ENCODE data around the gene TBXAS1. TPM values are rescaled to one million over a fixed set of nuclear protein-coding genes. Genes with fewer than 3 reads are reported as not detected.

Gene TBXAS1
- 51.3 and 53.2 TPM in 2 replicates for polyA plus RNA-seq (2011; rRNA removed)
- 27.7 and 28.2 TPM in 2 replicates for polyA minus RNA-seq (2011; rRNA and poly(A)+ RNA removed)

DNA sequence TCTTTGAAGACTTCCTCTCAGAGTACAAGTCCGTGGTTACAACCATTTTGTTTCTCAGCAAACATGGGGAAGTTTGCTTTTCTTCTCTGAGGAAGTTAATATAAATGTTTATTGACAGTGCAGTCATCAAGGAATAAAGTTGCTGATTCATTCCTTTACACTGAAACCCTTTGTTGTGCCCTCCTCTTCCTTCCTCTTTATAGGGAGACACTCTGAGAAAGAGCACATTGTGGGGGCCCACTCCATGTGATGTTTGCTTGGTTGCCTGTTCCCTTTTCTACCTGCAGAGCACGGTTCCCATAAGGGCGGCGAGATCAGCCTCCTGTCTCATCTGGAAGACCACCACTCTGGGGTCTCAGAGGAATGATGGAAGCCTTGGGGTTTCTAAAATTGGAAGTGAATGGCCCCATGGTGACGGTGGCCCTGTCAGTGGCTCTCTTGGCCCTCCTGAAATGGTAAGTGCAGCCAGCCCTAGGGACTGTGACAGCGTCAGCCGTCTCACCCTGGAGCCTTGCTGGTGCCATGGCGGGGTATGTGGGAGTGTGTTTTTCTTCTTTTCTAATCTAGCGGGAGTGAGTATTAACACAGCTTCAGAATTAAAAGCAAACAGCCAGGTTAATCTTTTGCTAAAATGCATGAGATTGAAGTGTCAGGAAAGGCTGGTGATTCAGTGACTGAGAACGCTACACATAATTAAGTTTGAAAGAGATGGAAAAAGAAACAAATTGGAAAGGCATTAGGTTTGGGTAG, at the start of gene TBXAS1:
Gene TBXAS1 (plus strand): TSS at position 240 of the 750 bp plus-strand sequence. CDS start 127 bp downstream, at position 367.
- H3K27ac ChIP-seq (ENCODE audit: low read depth, low read length) = peak within 1 kb of the TSS; percentile 74
- ChIA-PET CTCF (interaction anchor here (2.0 kb wide), 1 partner anchor 227 kb away, joined by 4 read pairs; no protein-coding TSS in a partner anchor), POLR2A (no interaction called here)
- H3K4me3 ChIP-seq (ENCODE audit: low read depth, low read length) = peak within 1 kb of the TSS; percentile 25
- no peak for DNase-seq (ENCODE audit: low read depth, low spot score)
- TF ChIP-seq, protein P1, sequence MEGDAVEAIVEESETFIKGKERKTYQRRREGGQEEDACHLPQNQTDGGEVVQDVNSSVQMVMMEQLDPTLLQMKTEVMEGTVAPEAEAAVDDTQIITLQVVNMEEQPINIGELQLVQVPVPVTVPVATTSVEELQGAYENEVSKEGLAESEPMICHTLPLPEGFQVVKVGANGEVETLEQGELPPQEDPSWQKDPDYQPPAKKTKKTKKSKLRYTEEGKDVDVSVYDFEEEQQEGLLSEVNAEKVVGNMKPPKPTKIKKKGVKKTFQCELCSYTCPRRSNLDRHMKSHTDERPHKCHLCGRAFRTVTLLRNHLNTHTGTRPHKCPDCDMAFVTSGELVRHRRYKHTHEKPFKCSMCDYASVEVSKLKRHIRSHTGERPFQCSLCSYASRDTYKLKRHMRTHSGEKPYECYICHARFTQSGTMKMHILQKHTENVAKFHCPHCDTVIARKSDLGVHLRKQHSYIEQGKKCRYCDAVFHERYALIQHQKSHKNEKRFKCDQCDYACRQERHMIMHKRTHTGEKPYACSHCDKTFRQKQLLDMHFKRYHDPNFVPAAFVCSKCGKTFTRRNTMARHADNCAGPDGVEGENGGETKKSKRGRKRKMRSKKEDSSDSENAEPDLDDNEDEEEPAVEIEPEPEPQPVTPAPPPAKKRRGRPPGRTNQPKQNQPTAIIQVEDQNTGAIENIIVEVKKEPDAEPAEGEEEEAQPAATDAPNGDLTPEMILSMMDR (IDR thresholded peaks at IDR 0.05; ENCODE audit: low read depth, low read length) = no peak
- H3K27me3 ChIP-seq (ENCODE audit: control insufficient read depth, insufficient read depth, low read length) = no peaks in the 10 kb centered on the region
- peaks cover 4% of the 10 kb centered on the region; the same call in 1 of the 2 replicates for H3K9me3 ChIP-seq (ENCODE audit: control insufficient read depth, insufficient read depth, low read length)

DNA sequence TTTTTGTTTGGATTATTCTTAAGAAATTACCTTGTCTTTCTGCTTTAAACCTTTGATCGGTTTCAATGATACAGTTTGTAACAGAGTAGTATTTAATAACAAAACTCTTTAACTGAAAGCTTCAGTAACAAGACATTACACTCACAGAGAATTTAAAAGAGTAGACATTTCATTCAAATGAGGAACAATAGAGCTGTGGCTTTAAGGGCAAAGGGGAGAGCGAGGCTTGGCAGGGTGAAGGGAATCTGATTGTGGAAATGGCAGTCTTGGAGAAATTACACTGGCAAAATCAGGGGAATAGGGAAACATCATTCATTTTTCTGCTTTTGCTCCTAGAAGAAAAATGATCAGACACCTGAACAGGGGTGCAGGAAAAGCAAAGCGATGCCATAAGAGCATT, 46.1 kb upstream of the TBXAS1 start:
- ChIA-PET CTCF (interaction anchor here (0.5 to 2.2 kb wide), 2 partner anchors 10 to 164 kb away, joined by 3 to 5 read pairs; no protein-coding TSS in a partner anchor), POLR2A (no interaction called here)
- no peaks in the 10 kb centered on the region; the same call in 1 of the 2 replicates for H3K9me3 ChIP-seq (ENCODE audit: control insufficient read depth, insufficient read depth, low read length)
- H3K27ac ChIP-seq (ENCODE audit: low read depth, low read length) = no peak overlapping the region
- H3K4me3 ChIP-seq (ENCODE audit: low read depth, low read length) = no peak overlapping the region
- no peaks in the 10 kb centered on the region for H3K27me3 ChIP-seq (ENCODE audit: control insufficient read depth, insufficient read depth, low read length)
- TF ChIP-seq, protein P1 (IDR thresholded peaks at IDR 0.05; ENCODE audit: low read depth, low read length) = no peak
- DNase-seq (ENCODE audit: low read depth, low spot score) = no peak

DNA sequence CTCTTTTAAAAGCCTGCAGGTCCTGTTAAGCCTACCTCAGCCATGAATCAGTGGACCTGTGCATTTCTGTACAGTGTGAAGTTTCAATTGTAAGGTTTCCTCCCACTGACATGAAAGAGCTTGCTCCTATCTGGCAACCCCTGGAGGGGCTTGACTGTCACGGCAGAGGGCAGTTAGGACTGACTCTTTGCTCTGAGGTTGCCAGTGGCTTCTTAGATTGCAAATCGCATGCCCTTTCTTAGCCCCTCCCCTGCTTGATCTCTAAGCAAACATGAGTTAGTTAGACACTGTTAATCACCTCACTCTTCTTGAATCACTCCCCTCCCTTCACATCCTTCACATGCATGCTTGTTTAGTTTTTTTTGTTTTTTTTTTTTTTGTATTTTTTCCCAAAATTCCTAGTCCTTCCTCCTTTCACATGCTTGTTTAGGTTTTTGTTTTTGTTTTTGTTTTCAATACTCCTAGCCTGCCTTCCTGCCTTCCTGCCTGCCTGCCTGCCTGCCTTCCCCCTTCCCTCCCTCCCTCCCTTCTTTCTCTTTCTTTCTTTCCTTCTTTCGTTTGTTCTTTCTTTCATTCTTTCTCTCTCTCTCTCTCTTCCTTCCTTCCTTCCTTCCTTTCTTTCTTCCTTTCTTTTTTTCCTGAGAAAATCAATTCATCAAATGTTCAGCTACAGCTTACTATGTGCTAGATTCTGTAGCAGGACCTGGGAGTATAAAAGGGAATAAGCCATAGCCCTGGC, 45.2 kb upstream of the TBXAS1 start:
- no peak for DNase-seq (ENCODE audit: low read depth, low spot score)
- Histone ChIP-seq H3K27me3 (ENCODE audit: control insufficient read depth, insufficient read depth, low read length) (no peaks in the 10 kb centered on the region), H3K27ac (ENCODE audit: low read depth, low read length) (no peak overlapping the region), H3K4me3 (ENCODE audit: low read depth, low read length) (no peak overlapping the region), H3K9me3 (ENCODE audit: control insufficient read depth, insufficient read depth, low read length) (no peaks in the 10 kb centered on the region)
- TF ChIP-seq, protein P1 (IDR thresholded peaks at IDR 0.05; ENCODE audit: low read depth, low read length) = no peak
- ChIA-PET POLR2A (no interaction called here), CTCF (interaction anchor here (0.5 to 2.2 kb wide), 3 partner anchors 11 to 165 kb away, joined by 3 to 5 read pairs (median 5); no protein-coding TSS in a partner anchor)

DNA sequence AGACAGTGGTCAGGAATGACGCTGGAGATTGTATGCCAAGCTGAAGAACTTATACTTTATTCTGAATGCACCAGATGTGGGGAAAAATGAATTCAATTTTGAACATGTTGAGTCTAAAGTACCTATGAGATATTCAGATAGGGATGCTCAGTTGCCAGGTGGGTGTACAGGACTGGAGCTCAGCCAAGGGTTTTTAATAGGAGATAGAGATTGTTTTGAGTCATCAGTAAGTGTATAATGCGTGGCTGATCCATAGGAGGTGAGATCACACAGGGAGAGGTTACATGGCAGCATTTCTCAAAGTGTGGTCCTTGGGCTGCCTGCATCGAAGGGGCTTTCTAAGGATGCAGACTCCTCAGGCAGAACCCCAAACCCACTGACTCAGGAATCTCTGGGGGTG, 44.4 kb upstream of the TBXAS1 start:
- Histone ChIP-seq H3K27me3 (ENCODE audit: control insufficient read depth, insufficient read depth, low read length) (no peaks in the 10 kb centered on the region), H3K27ac (ENCODE audit: low read depth, low read length) (no peak overlapping the region), H3K4me3 (ENCODE audit: low read depth, low read length) (no peak overlapping the region), H3K9me3 (ENCODE audit: control insufficient read depth, insufficient read depth, low read length) (no peaks in the 10 kb centered on the region)
- DNase-seq (ENCODE audit: low read depth, low spot score) = no peak
- ChIA-PET POLR2A (no interaction called here), CTCF (interaction anchor here (1.2 to 2.2 kb wide), 2 partner anchors 139 to 166 kb away, joined by 5 read pairs; no protein-coding TSS in a partner anchor)
- TF ChIP-seq, protein P1 (IDR thresholded peaks at IDR 0.05; ENCODE audit: low read depth, low read length) = no peak
